ENCODE data around the gene ADPGK.

GRCh38 chr15:72733941-72734738 lies 49.4 kb downstream of the ADPGK start:
- TF ChIP-seq CTCF (IDR thresholded peaks at IDR 0.05) (no peak), POLR2A (IDR thresholded peaks at IDR 0.05) (no peak), EP300 (IDR thresholded peaks at IDR 0.05) (no peak)
